Umbilical cord (tissue), 2 donors: ENCODE results near the gene HS6ST1. TPM values are rescaled to one million over a fixed set of nuclear protein-coding genes. Genes with fewer than 3 reads are reported as not detected.
A peak's percentile ranks its signal among the peaks of the same experiment; 100 is the strongest.

Experiments used
- DNase-seq: peaks from one replicate; pipeline ENCODE4 v3.0.0-alpha.2; 2015; ENCODE audit warnings: low spot score
- total RNA-seq: library from RNA; depleted of rRNA; stranded (reverse); fragments of >200 nt; gene quantifications from one replicate; pipeline ENCODE4 v1.2.3, GENCODE V29; 2014; ENCODE audit warnings: low replicate concordance; ENCODE audit not compliant: insufficient read depth

Gene HS6ST1
- total RNA-seq, 1 donor from 2014 or later = 23.6 TPM

DNA sequence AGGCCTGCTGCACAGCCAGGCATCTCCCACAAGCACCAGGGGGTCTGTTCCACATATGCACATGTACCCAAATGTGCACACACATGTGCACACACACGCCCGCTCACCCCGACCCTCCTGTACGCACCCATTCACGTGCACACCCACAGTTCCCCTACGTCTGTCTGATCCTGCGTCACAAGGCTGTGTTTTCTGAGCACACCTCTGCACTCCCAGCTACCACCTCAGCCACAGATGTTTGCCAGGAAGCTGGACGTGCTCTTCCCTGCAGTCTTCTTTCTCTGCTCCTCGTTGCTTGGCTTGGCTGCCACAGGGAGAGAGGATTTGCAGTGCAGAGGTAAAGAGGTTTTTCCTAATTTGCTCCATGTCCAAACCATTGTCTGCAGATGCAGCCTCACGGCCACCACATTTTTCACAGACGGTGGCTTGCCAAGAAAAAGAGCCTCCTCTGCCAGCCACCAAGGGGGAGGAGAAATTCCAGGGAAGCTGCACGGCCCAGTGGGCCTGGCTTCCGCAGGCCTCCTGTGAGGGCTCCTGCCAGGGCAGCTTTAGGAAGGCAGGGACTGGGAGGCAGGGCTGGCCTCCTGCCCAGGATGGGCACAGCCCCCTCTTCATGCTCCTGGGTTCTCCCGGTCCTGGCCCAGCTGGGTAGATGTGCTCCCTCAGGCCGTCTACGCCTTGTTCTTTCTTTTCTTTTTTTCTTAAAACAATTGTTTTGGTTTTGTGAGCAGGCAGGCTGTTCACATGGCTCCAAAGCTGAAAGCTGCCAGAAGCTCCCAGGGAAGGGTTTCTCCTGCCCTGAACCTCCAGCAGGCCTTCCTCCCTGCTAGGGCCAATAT, 29.3 kb upstream of the HS6ST1 start:
- peak; percentile 84 for DNase-seq

DNA sequence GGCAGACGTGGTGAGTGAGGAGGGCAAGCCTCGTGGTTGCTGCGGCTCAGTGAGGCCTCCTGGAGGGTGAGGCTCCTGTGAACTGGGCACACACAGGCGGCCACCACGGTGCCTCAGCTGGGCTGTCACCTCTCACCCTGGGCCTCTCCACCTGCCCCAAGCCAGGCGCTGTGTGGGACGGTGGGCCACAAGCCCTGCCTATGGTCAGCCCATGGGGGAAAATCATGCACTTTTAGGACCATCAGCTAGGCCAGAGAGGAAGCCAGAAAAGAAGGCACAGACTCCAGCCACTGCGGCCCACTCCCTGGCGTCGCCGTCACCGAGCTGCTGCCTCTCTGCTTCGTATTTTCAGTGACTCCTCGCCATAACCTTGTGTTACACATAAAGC, 28.5 kb upstream of the HS6ST1 start:
- DNase-seq = no peak

- no peak for DNase-seq
These were observed 27.9 kb upstream of the HS6ST1 start for GRCh38 chr2:128346291-128347170.

DNA sequence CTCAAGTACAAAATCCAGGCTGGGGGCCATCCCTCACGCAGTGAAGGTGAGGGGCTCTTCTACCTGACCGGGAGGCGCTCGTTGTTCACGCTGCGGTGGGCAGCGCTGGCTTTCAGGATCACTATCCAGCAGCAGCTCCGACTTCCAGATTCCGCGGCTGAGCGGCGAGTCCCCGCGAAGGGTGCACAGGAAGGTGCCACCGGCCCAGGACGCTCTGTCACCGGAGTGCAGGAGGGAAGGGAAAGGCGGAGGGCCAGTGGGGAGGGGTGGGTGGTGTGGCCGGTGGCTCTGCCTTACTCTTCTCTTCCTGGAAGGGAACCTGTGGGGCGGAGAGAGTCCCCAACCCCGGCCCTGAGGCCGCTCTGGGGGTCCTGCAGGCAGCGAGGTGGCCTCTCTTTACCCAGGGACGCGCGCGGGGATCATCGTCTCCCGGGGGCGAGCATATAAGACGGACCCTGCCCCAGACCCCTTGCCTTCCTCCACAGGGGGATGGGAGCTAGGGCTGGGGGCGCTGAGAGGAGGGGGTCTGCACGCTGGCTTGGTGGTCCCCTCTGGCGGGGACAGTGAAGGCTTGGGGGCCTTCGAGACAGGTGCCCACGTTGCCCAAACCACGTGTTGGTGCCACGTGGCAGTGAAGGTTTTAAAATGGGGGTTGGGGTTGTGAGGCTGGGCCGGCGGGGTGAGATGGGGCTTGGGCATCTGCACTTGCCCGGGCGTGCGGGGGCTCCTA, 26.9 kb upstream of the HS6ST1 start:
- no peak for DNase-seq

GRCh38 chr2:128344101-128344500, 25.4 kb upstream of the HS6ST1 start:
- DNase-seq = no peak

DNA sequence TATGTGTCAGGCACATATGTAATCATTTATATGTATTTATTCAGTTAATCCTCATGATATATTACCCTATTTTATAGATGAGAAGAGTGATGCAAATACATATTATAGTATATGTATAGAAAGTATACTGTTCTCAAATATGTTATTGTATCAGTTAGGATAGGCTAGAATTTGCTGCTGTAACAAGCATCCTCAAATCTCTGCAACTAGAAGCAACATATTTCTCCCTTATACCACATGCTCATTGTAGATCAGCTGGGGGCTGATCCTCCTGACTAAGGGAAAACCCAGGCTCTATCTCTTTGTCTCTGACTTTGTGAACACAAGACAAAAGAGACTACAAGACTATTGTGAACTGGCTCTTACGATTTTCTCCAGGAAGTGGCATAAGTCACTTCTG, 24.8 kb upstream of the HS6ST1 start:
- no peak for DNase-seq

DNA sequence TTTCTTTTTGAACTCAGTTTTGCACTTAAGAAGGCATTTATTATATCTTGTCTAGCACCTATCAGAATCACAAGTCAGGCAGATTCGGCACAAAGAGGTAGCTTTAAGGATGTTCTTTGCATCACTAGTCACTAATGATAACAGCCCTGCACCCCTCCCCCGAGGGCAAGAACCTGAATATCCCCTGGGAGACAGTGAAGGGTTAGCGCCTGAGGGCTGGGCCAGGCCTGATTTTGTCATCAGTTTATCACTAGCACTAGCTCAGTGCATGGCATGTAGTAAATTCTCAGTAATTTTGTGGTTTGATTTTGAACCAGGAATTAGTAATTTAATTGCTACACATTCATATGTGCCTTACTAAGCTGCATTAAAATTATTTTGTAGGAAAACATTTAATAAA, 23.9 kb upstream of the HS6ST1 start:
- DNase-seq = no peak

DNA sequence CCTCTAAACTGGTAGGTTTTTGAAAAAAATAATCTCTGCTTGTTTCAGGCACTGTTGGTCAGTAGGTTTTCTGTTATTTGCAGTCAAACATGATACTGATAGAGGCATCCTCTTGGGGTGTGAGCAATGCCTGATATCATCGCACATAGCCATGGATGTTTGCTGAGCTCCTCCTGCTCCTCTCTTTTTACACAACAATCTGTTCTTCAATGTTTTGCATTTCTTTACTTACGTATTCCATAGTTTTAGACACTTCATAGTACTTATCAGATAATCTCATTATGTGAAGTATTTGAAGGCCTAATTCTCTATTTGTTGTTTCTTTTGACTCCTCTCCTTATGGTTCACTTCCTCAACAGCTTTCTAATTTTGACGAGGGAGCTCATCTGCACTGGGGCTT, 23.0 kb upstream of the HS6ST1 start:
- DNase-seq = no peak

- no peak for DNase-seq
These were observed 13.5 kb upstream of the HS6ST1 start for GRCh38 chr2:128332091-128332634.

- no peak for DNase-seq
These were observed 11.9 kb upstream of the HS6ST1 start for GRCh38 chr2:128330583-128330982.

- DNase-seq = no peak
These were observed 10.9 kb upstream of the HS6ST1 start for GRCh38 chr2:128329607-128330006.

DNA sequence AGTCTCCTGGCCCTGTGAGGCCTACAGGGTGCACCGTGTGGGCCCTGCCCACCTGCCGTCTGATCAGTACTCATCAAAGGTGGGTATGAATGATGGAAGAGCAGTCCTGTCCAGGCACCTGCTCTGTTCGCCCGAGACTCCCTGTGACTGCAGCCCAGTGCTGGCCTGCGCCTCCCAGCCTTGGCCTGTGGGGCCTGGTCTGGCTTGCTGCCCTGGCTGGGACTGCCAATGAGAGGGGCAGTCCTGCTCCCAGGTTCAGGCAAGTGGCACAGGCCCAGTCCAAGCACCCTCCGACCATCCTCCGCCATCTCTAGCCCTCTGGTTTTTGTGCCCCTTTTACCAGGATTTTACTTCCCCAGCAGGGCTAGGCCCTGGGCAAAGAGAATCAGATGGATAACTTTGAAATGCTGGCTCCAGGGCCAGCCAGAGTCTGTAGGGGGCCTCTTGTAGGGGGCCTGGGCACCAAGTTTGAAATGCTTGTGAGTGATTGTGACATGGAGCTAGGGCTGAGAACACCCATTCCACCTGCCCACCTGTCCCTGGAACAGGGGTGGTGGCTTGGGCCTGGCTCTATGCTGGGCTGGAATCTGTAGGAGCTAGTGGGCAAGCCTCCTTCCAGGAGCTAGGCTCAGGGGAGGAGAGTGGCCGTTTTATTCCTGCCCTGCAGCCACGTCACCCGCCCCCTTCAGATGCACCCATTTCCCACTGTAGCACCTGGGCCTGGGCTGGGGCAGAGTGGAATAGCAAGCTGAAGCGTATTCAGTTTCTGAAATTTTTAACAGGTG, 8.7 kb upstream of the HS6ST1 start:
- DNase-seq = no peak

DNA sequence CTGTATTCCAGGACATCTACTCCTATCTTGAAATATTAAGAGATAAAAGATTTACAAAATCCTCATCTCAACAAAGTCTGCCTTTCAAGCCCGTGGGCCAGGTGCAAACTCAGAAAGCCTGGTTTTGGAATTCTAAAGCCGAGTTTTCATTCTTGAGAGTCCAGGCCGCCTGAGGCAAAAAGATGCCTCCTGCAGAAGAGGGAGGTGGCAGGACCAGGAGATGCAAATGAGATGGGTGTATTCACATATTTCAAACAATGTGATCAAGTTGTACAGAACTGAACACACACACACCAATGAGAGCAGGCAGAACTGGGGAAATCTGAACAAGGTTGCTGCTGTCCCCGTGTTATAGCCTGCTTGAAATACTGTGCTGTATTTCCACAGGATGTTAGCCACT, 7.7 kb upstream of the HS6ST1 start:
- DNase-seq = no peak

- no peak for DNase-seq
These were observed 7.0 kb upstream of the HS6ST1 start for GRCh38 chr2:128325611-128326181.

DNA sequence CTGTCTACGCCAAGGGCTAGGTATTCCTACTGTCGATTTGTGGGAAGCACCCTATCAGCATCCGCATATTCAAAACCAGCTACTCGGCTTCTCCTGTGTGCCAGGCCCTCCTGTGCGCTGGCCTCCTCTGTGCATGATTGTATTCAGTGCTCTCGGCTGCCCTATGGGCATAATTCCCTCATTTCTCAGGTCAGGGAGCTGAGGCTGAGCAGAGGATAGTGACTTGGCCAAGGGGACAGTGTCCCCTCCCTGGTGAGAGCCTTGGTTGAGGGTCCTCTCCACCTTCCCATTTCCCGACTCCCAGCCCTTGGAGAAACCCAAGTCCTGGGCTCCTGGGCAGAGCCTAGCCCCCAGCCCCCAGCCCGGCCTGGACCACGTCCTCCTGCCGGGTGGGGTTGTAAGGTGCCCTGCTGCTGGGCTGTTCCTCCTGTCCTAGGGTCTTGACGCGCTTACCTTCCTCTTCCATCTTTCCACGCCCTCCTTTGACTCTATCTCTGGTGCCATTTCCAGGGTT, 6.3 kb upstream of the HS6ST1 start:
- no peak for DNase-seq

DNA sequence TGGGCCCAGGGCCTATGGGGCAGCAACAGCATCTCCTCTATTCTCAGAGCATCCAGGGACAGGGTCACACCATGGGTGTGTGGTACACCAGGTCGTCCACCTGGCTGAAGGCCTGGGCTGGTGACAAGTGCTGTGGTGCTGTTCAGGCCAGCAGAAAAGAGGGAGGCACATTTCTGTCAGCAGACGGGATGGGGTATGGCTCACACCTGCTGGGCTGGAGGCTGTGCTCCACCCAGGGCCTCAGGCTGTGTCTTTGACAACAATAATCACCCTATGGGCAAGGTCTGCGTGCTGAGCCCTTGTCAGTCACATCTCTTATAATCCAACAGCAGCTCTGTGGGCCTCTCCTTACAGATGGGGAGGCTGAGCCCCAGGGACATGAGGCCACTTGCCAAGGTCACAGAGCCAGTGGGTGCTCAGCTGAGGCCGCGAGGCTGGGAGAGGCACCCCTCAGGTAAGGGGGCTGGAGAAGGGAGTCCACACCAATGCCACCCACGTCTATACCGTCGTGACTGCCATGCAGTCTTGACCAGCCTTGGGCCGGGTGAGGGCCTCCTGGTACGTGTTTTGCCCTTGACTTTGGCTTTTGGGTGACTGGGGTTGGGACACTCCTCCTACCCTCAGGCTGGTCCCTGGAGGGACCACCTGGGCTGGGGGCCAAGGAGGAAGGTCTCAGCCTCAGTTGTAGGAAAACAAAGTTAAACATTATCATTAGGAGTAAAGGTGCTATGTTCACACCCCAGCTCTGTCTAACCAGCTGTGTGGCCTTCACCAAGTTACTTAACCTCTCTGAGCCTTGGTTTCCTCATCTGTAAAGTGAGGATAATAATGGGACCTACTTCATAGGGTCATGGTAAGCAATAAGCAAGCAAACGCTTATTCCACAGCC, 5.6 kb upstream of the HS6ST1 start:
- no peak for DNase-seq

GRCh38 chr2:128323555-128323931, 4.9 kb upstream of the HS6ST1 start:
- DNase-seq = no peak

DNA sequence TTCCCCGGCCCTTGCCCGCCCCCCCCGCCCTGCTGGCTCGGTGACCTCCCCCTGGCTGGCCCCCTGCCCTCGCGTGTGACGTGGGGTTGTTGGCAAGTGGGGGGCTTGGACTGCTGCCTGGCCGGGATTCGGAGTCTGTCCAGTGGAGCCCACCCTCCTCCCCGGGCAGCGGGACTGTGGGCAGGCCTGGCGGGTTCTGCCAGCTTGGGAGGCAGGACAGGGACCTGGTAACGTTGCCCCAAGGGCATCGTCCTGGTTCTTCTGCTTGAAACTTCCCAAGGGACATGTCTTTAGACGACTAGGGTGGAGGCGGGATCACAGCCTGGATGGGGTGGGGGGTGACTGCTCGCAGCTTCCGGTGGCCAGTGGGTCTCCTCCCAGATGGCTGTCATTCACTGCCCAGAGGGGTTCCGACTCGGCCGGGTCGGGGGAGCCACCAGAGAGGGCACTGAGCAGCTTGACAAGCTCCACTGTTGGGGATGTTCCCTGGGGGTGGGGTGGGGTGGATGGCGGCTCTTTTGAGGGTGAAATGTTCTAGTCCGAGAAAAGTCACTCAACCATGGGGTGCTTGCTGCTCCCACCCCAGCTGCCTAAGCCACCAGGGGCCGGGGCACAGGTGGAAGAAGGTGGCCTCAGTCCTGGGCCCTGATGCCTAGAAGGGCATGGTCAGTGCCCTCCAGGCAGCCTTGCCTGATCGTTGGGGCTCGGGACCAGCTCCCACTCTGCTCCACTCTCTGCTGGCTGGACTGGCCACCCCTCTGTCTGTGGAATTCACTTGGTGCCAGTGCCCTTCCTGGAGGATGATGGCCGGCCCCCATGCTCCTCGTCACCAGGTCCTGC, 4.3 kb upstream of the HS6ST1 start:
- DNase-seq = no peak
